Endothelial cell of umbilical vein (primary cell): ENCODE results near the gene ZP3.
"Not testable (repeated sequence)": the region's sequence is repeated elsewhere in the genome, so short reads cannot be mapped to it uniquely, and the experiment has no call there.

Experiments
- CTCF ChIP-seq, 2 donors: IDR thresholded peaks; 1 replicate in 1 of 2; 2 replicates in 1 of 2; pipeline ENCODE4 v1.5.1; 2011; ENCODE audit warnings: low read length in 2 of 2, mild to moderate bottlenecking in 2 of 2, moderate library complexity in 2 of 2, control low read depth in 1 of 2, inconsistent platforms in 1 of 2, low read depth in 1 of 2; ENCODE audit not compliant: insufficient read depth in 1 of 2; ENCODE audit errors: extremely low read depth in 1 of 2
- EZH2 ChIP-seq: IDR thresholded peaks from 2 replicates; pipeline ENCODE4 v1.6.1; 2012; ENCODE audit warnings: borderline replicate concordance, low read depth, mild to moderate bottlenecking, moderate library complexity, low read length, inconsistent platforms; ENCODE audit not compliant: severe bottlenecking
- FOS ChIP-seq: IDR thresholded peaks from 2 replicates; pipeline ENCODE4 v1.6.1; 2011; ENCODE audit warnings: mild to moderate bottlenecking, low read length, moderate library complexity, borderline replicate concordance; ENCODE audit not compliant: insufficient read depth
- GATA2 ChIP-seq: IDR thresholded peaks from 2 replicates; pipeline ENCODE4 v1.7.0; 2011; ENCODE audit warnings: low read depth, mild to moderate bottlenecking, moderate library complexity, mixed read lengths, low read length; ENCODE audit not compliant: insufficient read length, insufficient read depth
- JUN ChIP-seq: IDR thresholded peaks from 2 replicates; pipeline ENCODE4 v1.6.1; 2011; ENCODE audit warnings: borderline replicate concordance, low read depth; ENCODE audit not compliant: insufficient read length, insufficient read depth
- MAX ChIP-seq: IDR thresholded peaks from 2 replicates; pipeline ENCODE4 v1.6.1; 2011; ENCODE audit not compliant: insufficient read depth, insufficient read length
- MYC ChIP-seq: IDR thresholded peaks from one replicate; pipeline ENCODE4 v1.6.1; 2011; ENCODE audit warnings: mild to moderate bottlenecking, low read depth, low read length
- POLR2A ChIP-seq: IDR thresholded peaks from 2 replicates; pipeline ENCODE4 v1.6.1; 2012; ENCODE audit warnings: low read depth, mild to moderate bottlenecking, control low read depth, low read length
- POLR2AphosphoS5 ChIP-seq: IDR thresholded peaks from 2 replicates; pipeline ENCODE4 v1.6.1; 2012; ENCODE audit warnings: low read depth, mild to moderate bottlenecking, control low read depth, low read length, moderate library complexity; ENCODE audit not compliant: insufficient read depth

- not testable (repeated sequence) for TF ChIP-seq EZH2; MAX; CTCF (IDR thresholded peaks at IDR 0.05; ENCODE audit: extremely low read depth in 1 of 2, insufficient read depth in 1 of 2, low read depth in 1 of 2, low read length in 2 of 2); POLR2A; POLR2AphosphoS5; MYC; GATA2; FOS; JUN
These were observed 808 bp downstream of the ZP3 start for GRCh38 chr7:76425558-76425957.
